ENCODE results near the gene YEATS4. TPM values are rescaled to one million over a fixed set of nuclear protein-coding genes. Genes with fewer than 3 reads are reported as not detected.

YEATS4 gene
- total RNA-seq, 2 experiments from 2014 or later: 26.2 TPM

GRCh38 chr12:69338936-69339335 is 20.6 kb upstream of the YEATS4 start:
- peaks cover 13% of the 10 kb centered on the region for H3K4me1 Mint-ChIP-seq (ENCODE audit: low read depth)
- POLR2A ChIA-PET: interaction anchor here (1.0 kb wide), 1 partner anchor 9 kb away, joined by 5 read pairs; no protein-coding TSS in a partner anchor

GRCh38 chr12:69339999-69340398 is 19.5 kb upstream of the YEATS4 start:
- DNase-seq (no peak), ATAC-seq (ENCODE audit: poor library complexity) (no peak)
- Mint-ChIP-seq H3K9me3 (no peaks in the 10 kb centered on the region), H3K4me3 (no peak overlapping the region), H3K27ac (no peak overlapping the region), H3K36me3 (ENCODE audit: low read depth) (no peaks in the 10 kb centered on the region), H3K4me1 (ENCODE audit: low read depth) (peaks cover 2% of the 10 kb centered on the region), H3K27me3 (peaks cover 4% of the 10 kb centered on the region)
- intact Hi-C loops (cut with DNase I, micrococcal nuclease): no loop called here
- Histone ChIP-seq H3K27me3 (ENCODE audit: control insufficient read depth in 1 of 2, insufficient read depth in 2 of 2, low read length in 2 of 2) (no peaks in the 10 kb centered on the region), H3K4me3 (ENCODE audit: low read length) (no peak overlapping the region), H3K36me3 (ENCODE audit: insufficient read depth, low read length) (no peaks in the 10 kb centered on the region), H3K9me3 (ENCODE audit: control insufficient read depth in 1 of 2, insufficient read depth in 1 of 2, low read length in 2 of 2) (no peaks in the 10 kb centered on the region), H3K4me1 (ENCODE audit: insufficient read depth, low read length) (peaks cover 5% of the 10 kb centered on the region), H3K27ac (ENCODE audit: low read depth in 1 of 2, low read length in 2 of 2) (no peak overlapping the region)
- CTCF ChIA-PET: no interaction called here
- POLR2A ChIA-PET: no interaction called here
- no peak for TF ChIP-seq CTCF (IDR thresholded peaks at IDR 0.05)

More at GRCh38 chr12:69338936-69339335, 20.6 kb upstream of the YEATS4 start:
- Mint-ChIP-seq H3K4me3 (no peak overlapping the region), H3K36me3 (ENCODE audit: low read depth) (no peaks in the 10 kb centered on the region), H3K9me3 (no peaks in the 10 kb centered on the region), H3K27me3 (peaks cover 4% of the 10 kb centered on the region), H3K27ac (no peak overlapping the region)
- intact Hi-C loops (cut with DNase I, micrococcal nuclease): no loop called here
- no peaks in the 10 kb centered on the region for H3K27me3 ChIP-seq (ENCODE audit: control insufficient read depth in 1 of 2, insufficient read depth in 2 of 2, low read length in 2 of 2)
- H3K36me3 ChIP-seq (ENCODE audit: insufficient read depth, low read length): no peaks in the 10 kb centered on the region
- H3K4me3 ChIP-seq (ENCODE audit: low read length): no peak overlapping the region
- CTCF ChIA-PET: no interaction called here
- H3K27ac ChIP-seq (ENCODE audit: low read depth in 1 of 2, low read length in 2 of 2): no peak overlapping the region
- DNase-seq (no peak), ATAC-seq (ENCODE audit: poor library complexity) (no peak)
- no peak for TF ChIP-seq CTCF (IDR thresholded peaks at IDR 0.05)
- H3K9me3 ChIP-seq (ENCODE audit: control insufficient read depth in 1 of 2, insufficient read depth in 1 of 2, low read length in 2 of 2): no peaks in the 10 kb centered on the region
- H3K4me1 ChIP-seq (ENCODE audit: insufficient read depth, low read length): peaks cover 10% of the 10 kb centered on the region

- no peak for TF ChIP-seq CTCF (IDR thresholded peaks at IDR 0.05)
- intact Hi-C loops (cut with DNase I, micrococcal nuclease): no loop called here
- DNase-seq (peak in 2 of 14 experiments; percentile 36 to 38), ATAC-seq (ENCODE audit: poor library complexity) (no peak)
- H3K27me3 Mint-ChIP-seq: peaks cover 4% of the 10 kb centered on the region
- no peak overlapping the region for H3K4me3 Mint-ChIP-seq
- no peaks in the 10 kb centered on the region for H3K36me3 Mint-ChIP-seq (ENCODE audit: low read depth)
- no peak overlapping the region for H3K4me3 ChIP-seq (ENCODE audit: low read length)
- H3K36me3 ChIP-seq (ENCODE audit: insufficient read depth, low read length): no peaks in the 10 kb centered on the region
- H3K9me3 ChIP-seq (ENCODE audit: control insufficient read depth in 1 of 2, insufficient read depth in 1 of 2, low read length in 2 of 2): no peaks in the 10 kb centered on the region
- H3K27ac ChIP-seq (ENCODE audit: low read depth in 1 of 2, low read length in 2 of 2): no peak overlapping the region
- H3K9me3 Mint-ChIP-seq: no peaks in the 10 kb centered on the region
- H3K27ac Mint-ChIP-seq: no peak overlapping the region
- H3K27me3 ChIP-seq (ENCODE audit: control insufficient read depth in 1 of 2, insufficient read depth in 2 of 2, low read length in 2 of 2): no peaks in the 10 kb centered on the region
- POLR2A ChIA-PET: interaction anchor here (3.6 kb wide), 1 partner anchor 10 kb away, joined by 20 read pairs; no protein-coding TSS in a partner anchor
- CTCF ChIA-PET: no interaction called here
- H3K4me1 Mint-ChIP-seq (ENCODE audit: low read depth): no peaks in the 10 kb centered on the region
- no peaks in the 10 kb centered on the region for H3K4me1 ChIP-seq (ENCODE audit: insufficient read depth, low read length)
Observed at GRCh38 chr12:69341328-69341727, 18.2 kb upstream of the YEATS4 start.

All from CD4-positive, alpha-beta T cell (primary cell).